Epithelial cell of proximal tubule (primary cell): Measurements from ENCODE around the gene PARP8. TPM values are rescaled to one million over a fixed set of nuclear protein-coding genes. Genes with fewer than 3 reads are reported as not detected.

Experiments
- DNase-seq: peaks from one replicate; pipeline ENCODE4 v3.0.0-alpha.2; 2011; ENCODE audit warnings: low read depth
- H3K4me3 ChIP-seq: 2 replicates; pipeline ENCODE4 v1.5.1; 2011; ENCODE audit warnings: low read depth, mild to moderate bottlenecking, low read length
- total RNA-seq: library from RNA; depleted of rRNA; stranded (reverse); fragments of >200 nt; gene quantifications from 2 replicates; pipeline ENCODE4 v1.2.3, GENCODE V29; 2015
- TF ChIP-seq, protein P1 (sequence below): conservative IDR thresholded peaks from 2 replicates; pipeline ENCODE4 v1.5.1; 2012; ENCODE audit warnings: low read depth, mild to moderate bottlenecking, low read length

Gene PARP8
- total RNA-seq, 1 donor from 2014 or later = 8.8 TPM

DNA sequence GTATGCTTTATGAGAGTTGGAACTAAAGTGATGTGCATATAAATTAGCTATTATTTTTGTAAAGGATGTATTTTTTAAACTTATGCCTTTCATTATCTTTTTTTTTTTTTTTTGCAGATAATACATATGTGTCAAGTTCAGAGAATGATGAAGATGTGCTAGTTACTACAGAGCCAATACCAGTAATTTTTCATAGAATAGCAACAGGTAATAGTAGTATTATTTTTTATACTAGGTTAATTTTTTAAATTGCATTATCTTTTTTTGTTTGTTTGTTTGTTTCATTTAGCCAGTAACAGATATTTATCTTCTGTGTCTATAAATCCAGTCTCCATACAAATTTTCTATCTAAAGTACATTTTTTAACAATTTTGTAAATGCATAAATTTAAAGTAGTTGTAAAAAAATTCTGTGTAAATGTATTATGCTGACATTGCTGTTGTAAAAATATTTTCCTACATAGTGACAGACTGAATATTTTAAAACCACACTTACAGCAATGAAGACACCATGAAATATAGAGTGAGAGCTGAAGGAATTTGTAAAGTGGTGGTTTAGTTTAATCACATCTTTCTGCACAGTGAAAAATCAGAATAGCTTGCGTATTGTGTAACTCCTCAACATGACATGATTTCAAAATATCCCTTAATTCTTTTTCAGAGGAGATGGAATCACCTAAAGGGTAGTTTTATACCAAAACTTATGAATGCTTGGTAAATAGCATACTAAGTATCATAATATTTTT, 93.3 kb downstream of the PARP8 start:
- DNase-seq = no peak
- no peak overlapping the region for H3K4me3 ChIP-seq
- TF ChIP-seq, protein P1, sequence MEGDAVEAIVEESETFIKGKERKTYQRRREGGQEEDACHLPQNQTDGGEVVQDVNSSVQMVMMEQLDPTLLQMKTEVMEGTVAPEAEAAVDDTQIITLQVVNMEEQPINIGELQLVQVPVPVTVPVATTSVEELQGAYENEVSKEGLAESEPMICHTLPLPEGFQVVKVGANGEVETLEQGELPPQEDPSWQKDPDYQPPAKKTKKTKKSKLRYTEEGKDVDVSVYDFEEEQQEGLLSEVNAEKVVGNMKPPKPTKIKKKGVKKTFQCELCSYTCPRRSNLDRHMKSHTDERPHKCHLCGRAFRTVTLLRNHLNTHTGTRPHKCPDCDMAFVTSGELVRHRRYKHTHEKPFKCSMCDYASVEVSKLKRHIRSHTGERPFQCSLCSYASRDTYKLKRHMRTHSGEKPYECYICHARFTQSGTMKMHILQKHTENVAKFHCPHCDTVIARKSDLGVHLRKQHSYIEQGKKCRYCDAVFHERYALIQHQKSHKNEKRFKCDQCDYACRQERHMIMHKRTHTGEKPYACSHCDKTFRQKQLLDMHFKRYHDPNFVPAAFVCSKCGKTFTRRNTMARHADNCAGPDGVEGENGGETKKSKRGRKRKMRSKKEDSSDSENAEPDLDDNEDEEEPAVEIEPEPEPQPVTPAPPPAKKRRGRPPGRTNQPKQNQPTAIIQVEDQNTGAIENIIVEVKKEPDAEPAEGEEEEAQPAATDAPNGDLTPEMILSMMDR = no peak

DNA sequence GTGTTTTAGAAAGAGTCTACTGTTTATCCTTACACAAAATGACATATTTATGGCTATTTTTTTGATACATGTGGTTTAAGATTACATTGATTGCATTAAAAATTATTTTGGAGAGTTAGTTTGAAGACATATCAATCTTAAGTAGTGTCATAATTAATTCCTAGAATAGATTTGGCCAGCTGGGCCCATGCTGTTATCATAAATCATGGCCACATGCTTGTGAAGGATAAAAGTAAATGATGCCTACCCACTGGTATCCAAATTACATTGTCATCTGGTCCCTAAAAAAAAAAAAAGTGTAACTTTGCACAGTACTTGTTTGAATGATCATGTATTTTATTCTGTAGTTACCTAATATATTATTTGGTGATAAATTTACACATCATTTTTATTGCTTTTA, 96.9 kb downstream of the PARP8 start:
- DNase-seq = no peak
- TF ChIP-seq, protein P1 = no peak
- no peak overlapping the region for H3K4me3 ChIP-seq

- H3K4me3 ChIP-seq = no peak overlapping the region
- TF ChIP-seq, protein P1 = no peak
- DNase-seq = no peak
These were observed 97.4 kb downstream of the PARP8 start for GRCh38 chr5:50763846-50764245.

- DNase-seq = no peak
- no peak overlapping the region for H3K4me3 ChIP-seq
- TF ChIP-seq, protein P1 = no peak
These were observed 99.6 kb downstream of the PARP8 start for GRCh38 chr5:50766042-50766441.

GRCh38 chr5:50766462-50766861, 100.0 kb downstream of the PARP8 start:
- TF ChIP-seq, protein P1 = no peak
- no peak overlapping the region for H3K4me3 ChIP-seq
- no peak for DNase-seq

DNA sequence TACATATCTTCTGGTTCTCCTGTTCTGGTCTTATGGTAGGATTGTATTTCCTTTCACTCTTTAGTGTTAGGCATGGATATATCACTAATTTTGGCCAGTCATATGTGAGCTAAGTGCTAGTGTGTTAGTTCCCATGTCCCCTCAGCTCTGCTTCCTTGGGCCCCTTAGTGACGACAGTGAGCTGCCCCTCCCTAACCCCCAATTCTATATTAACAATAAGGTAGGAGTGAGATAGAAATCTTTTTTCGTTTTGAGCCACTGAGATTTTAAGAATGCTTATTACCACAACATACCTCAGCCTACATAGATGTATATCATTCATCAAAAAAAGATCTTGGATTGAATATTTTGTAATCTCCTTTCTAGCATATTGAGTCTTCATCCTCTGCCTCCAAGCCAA, 100.5 kb downstream of the PARP8 start:
- DNase-seq = no peak
- TF ChIP-seq, protein P1 = no peak
- no peak overlapping the region for H3K4me3 ChIP-seq

DNA sequence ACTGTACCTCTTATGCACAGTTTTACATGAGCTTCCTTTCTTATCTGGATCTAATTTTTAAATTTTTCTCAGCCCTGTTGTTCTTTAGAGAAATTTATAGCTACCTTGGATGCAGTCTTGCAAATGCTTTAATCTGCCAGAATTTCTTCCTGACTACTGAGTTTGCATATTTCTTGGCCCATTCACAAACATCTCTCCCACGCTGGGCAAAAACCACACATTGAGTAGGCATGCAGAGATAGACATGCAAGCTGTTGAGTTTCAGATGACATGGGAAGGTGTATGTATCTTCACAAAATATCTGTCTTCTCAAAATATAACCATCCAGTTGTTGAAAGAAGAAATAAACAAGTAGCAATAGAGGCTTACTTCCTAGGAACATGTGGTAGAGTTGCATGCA, 101.2 kb downstream of the PARP8 start:
- DNase-seq = no peak
- H3K4me3 ChIP-seq = no peak overlapping the region
- TF ChIP-seq, protein P1 = no peak
